Epithelial cell of esophagus (primary cell): ENCODE data around the gene CLEC4G.

Experiments used
- DNase-seq: peaks from one replicate; pipeline ENCODE4 v3.0.0; 2010; ENCODE audit warnings: low read depth
- H3K4me3 ChIP-seq: 2 replicates; pipeline ENCODE4 v1.5.1; 2011; ENCODE audit warnings: mild to moderate bottlenecking, low read length, control low read depth
- CTCF ChIP-seq: IDR thresholded peaks from 2 replicates; pipeline ENCODE4 v1.5.1; 2011; ENCODE audit warnings: low read depth, mild to moderate bottlenecking, low read length, control low read depth, inconsistent platforms; ENCODE audit not compliant: insufficient read depth; ENCODE audit errors: missing control alignments

The CLEC4G gene

GRCh38 chr19:7734220-7735203 is 2.6 kb upstream of the CLEC4G start:
- no peak overlapping the region for H3K4me3 ChIP-seq
- TF ChIP-seq CTCF = no peak
- DNase-seq = peak; percentile 16

- DNase-seq = no peak
- H3K4me3 ChIP-seq = no peak overlapping the region
- no peak for TF ChIP-seq CTCF
Measured at GRCh38 chr19:7733376-7733775, 1.5 kb upstream of the CLEC4G start.

- H3K4me3 ChIP-seq = no peak overlapping the region
- no peak for TF ChIP-seq CTCF
- DNase-seq = no peak
Measured at GRCh38 chr19:7731615-7732014, 295 bp downstream of the CLEC4G start.

- no peak overlapping the region for H3K4me3 ChIP-seq
- DNase-seq = no peak
- no peak for TF ChIP-seq CTCF
Measured at GRCh38 chr19:7731218-7731595, 703 bp downstream of the CLEC4G start.

- H3K4me3 ChIP-seq = no peak overlapping the region
Measured at GRCh38 chr19:7730286-7731217, 1.4 kb downstream of the CLEC4G start.

GRCh38 chr19:7729831-7730285 is 2.1 kb downstream of the CLEC4G start:
- no peak for DNase-seq
- no peak for TF ChIP-seq CTCF
- H3K4me3 ChIP-seq = no peak overlapping the region

More at GRCh38 chr19:7730286-7731217, 1.4 kb downstream of the CLEC4G start:
- no peak for TF ChIP-seq CTCF
- DNase-seq = no peak
